ENCODE data around the gene B4GALNT2. TPM values are rescaled to one million over a fixed set of nuclear protein-coding genes. Genes with fewer than 3 reads are reported as not detected.

The B4GALNT2 gene
- total and polyA plus RNA-seq, 2 donors (not counting 1 experiment from before 2014, with no cell fraction given), result 0.12 TPM; not detected in 1

GRCh38 chr17:49195751-49196150 is 63.2 kb downstream of the B4GALNT2 start:
- ChIA-PET CTCF (interaction anchor here (0.8 to 7.6 kb wide), 2 partner anchors 32 to 33 kb away, joined by 4 to 162 read pairs; partner anchors contain the start of gene PHOSPHO1), POLR2A (interaction anchor here (0.8 kb wide), 1 partner anchor 28 kb away, joined by 3 read pairs; no protein-coding TSS in a partner anchor)
- H3K27ac ChIP-seq (ENCODE audit: low read length in 2 of 2), result no peak overlapping the region
- no peak overlapping the region for H3K4me2 ChIP-seq (replicated peaks; ENCODE audit: low read depth, low read length, poor library complexity, severe bottlenecking)
- no peak overlapping the region for H3K4me3 ChIP-seq (ENCODE audit: control extremely low read depth in 1 of 5, extremely low read depth in 1 of 5, insufficient read depth in 1 of 5, low read depth in 2 of 5, low read length in 4 of 5)
- H3K4me1 ChIP-seq (ENCODE audit: control insufficient read depth in 2 of 2, insufficient read depth in 2 of 2, low read length in 2 of 2), result peaks cover 11 to 23% of the 10 kb centered on the region in 2 donors
- H3K9me3 Mint-ChIP-seq (ENCODE audit: insufficient read depth), result no peaks in the 10 kb centered on the region
- H3K36me3 ChIP-seq (replicated peaks in 1 of 2; ENCODE audit: control extremely low read depth in 1 of 2, control insufficient read depth in 1 of 2, extremely low read depth in 1 of 2, insufficient read depth in 2 of 2, low read length in 1 of 2), result no peaks in the 10 kb centered on the region
- intact Hi-C loops (cut with micrococcal nuclease), result loop anchor here (10.0 kb wide), 2 partner anchors 479 to 1091 kb away; partner anchors contain the start of genes CBX1, SNX11 and SPOP
- H3K9me3 ChIP-seq (ENCODE audit: control extremely low read depth in 1 of 3, control insufficient read depth in 2 of 3, insufficient read depth in 1 of 3, low read length in 2 of 3), result no peaks in the 10 kb centered on the region
- no peaks in the 10 kb centered on the region for H3K79me2 ChIP-seq (ENCODE audit: control insufficient read depth, insufficient read depth, low read length)
- no peak for ATAC-seq (ENCODE audit: low read depth)
- WGBS (ENCODE audit: insufficient coverage), result no CpG with 5 or more reads among the region's 4 CpGs
- H3K9ac ChIP-seq (ENCODE audit: low read length), result no peak overlapping the region
- no peak for DNase-seq
- H3K27ac Mint-ChIP-seq, result peak overlapping the region; percentile 20
- H3K27me3 ChIP-seq (replicated peaks in 1 of 4; ENCODE audit: control extremely low read depth in 1 of 4, control insufficient read depth in 3 of 4, insufficient read depth in 4 of 4, low read length in 3 of 4), result no peaks in the 10 kb centered on the region
- no peak overlapping the region for H3K4me3 Mint-ChIP-seq
- H3K27me3 Mint-ChIP-seq, result no peaks in the 10 kb centered on the region
- H2AFZ ChIP-seq (ENCODE audit: insufficient read depth, low read depth, low read length, poor library complexity, severe bottlenecking), result no peak overlapping the region
- no peaks in the 10 kb centered on the region for H4K20me1 ChIP-seq (ENCODE audit: control insufficient read depth, insufficient read depth, low read length, poor library complexity, severe bottlenecking)
- H3K4me1 Mint-ChIP-seq, result peaks cover 30% of the 10 kb centered on the region
- no peak for TF ChIP-seq EZH2 (IDR thresholded peaks at IDR 0.05; ENCODE audit: borderline replicate concordance, insufficient read depth, low read depth, low read length, poor library complexity, severe bottlenecking)

DNA sequence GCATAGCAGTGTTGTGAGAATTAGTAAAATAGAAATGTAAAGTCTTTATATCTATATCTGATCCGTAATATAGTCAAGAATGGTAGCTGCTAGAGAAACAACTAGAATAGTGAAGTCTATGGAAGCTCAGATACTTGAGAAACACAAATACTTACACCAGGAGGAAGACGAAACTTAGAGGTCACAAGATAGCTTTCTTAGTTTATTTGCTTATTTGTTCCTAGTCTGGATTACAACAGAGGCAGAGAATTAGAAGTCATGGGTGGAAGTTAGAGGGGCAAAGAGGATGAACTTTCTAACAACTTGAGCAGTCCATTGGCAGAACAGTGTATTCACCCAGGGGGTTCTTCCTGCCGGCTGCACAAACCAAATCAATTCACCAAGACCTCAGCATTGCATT is 64.0 kb downstream of the B4GALNT2 start:
- no peaks in the 10 kb centered on the region for H4K20me1 ChIP-seq (ENCODE audit: control insufficient read depth, insufficient read depth, low read length, poor library complexity, severe bottlenecking)
- intact Hi-C loops (cut with micrococcal nuclease), result loop anchor here (10.0 kb wide), 2 partner anchors 478 to 1092 kb away; partner anchors contain the start of genes CBX1, SNX11 and SPOP
- no CpG with 5 or more reads among the region's 3 CpGs for WGBS (ENCODE audit: insufficient coverage)
- H3K27me3 Mint-ChIP-seq, result no peaks in the 10 kb centered on the region
- no peak overlapping the region for H3K4me3 ChIP-seq (ENCODE audit: control extremely low read depth in 1 of 5, extremely low read depth in 1 of 5, insufficient read depth in 1 of 5, low read depth in 2 of 5, low read length in 4 of 5)
- H3K9me3 Mint-ChIP-seq (ENCODE audit: insufficient read depth), result no peaks in the 10 kb centered on the region
- H3K27ac ChIP-seq (ENCODE audit: low read length in 2 of 2), result no peak overlapping the region
- no peak overlapping the region for H3K4me3 Mint-ChIP-seq
- H3K9me3 ChIP-seq (ENCODE audit: control extremely low read depth in 1 of 3, control insufficient read depth in 2 of 3, insufficient read depth in 1 of 3, low read length in 2 of 3), result no peaks in the 10 kb centered on the region
- no peaks in the 10 kb centered on the region for H3K27me3 ChIP-seq (replicated peaks in 1 of 4; ENCODE audit: control extremely low read depth in 1 of 4, control insufficient read depth in 3 of 4, insufficient read depth in 4 of 4, low read length in 3 of 4)
- peaks cover 28% of the 10 kb centered on the region for H3K4me1 Mint-ChIP-seq
- CTCF ChIA-PET, result interaction anchor here (0.7 to 1.0 kb wide), 3 partner anchors 26 to 32 kb away, joined by 3 to 5 read pairs (median 4); no protein-coding TSS in a partner anchor
- no peaks in the 10 kb centered on the region for H3K36me3 ChIP-seq (replicated peaks in 1 of 2; ENCODE audit: control extremely low read depth in 1 of 2, control insufficient read depth in 1 of 2, extremely low read depth in 1 of 2, insufficient read depth in 2 of 2, low read length in 1 of 2)
- H3K4me2 ChIP-seq (replicated peaks; ENCODE audit: low read depth, low read length, poor library complexity, severe bottlenecking), result no peak overlapping the region
- H3K4me1 ChIP-seq (ENCODE audit: control insufficient read depth in 2 of 2, insufficient read depth in 2 of 2, low read length in 2 of 2), result peaks cover 11 to 18% of the 10 kb centered on the region in 2 donors
- H3K79me2 ChIP-seq (ENCODE audit: control insufficient read depth, insufficient read depth, low read length), result no peaks in the 10 kb centered on the region
- POLR2A ChIA-PET, result no interaction called here
- H2AFZ ChIP-seq (ENCODE audit: insufficient read depth, low read depth, low read length, poor library complexity, severe bottlenecking), result no peak overlapping the region
- no peak overlapping the region for H3K9ac ChIP-seq (ENCODE audit: low read length)
- H3K27ac Mint-ChIP-seq, result peak overlapping the region; percentile 5
- ATAC-seq (ENCODE audit: low read depth) (no peak), DNase-seq (no peak)
- TF ChIP-seq, protein P1, sequence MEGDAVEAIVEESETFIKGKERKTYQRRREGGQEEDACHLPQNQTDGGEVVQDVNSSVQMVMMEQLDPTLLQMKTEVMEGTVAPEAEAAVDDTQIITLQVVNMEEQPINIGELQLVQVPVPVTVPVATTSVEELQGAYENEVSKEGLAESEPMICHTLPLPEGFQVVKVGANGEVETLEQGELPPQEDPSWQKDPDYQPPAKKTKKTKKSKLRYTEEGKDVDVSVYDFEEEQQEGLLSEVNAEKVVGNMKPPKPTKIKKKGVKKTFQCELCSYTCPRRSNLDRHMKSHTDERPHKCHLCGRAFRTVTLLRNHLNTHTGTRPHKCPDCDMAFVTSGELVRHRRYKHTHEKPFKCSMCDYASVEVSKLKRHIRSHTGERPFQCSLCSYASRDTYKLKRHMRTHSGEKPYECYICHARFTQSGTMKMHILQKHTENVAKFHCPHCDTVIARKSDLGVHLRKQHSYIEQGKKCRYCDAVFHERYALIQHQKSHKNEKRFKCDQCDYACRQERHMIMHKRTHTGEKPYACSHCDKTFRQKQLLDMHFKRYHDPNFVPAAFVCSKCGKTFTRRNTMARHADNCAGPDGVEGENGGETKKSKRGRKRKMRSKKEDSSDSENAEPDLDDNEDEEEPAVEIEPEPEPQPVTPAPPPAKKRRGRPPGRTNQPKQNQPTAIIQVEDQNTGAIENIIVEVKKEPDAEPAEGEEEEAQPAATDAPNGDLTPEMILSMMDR (IDR thresholded peaks at IDR 0.05), result no peak
- no peak for TF ChIP-seq EZH2 (IDR thresholded peaks at IDR 0.05; ENCODE audit: borderline replicate concordance, insufficient read depth, low read depth, low read length, poor library complexity, severe bottlenecking)
